CD4-positive, alpha-beta T cell treated with Interleukin-6 at 100 ng/mL for 8 hours (primary cell): Measurements from ENCODE around the gene ULK2.
A peak's percentile ranks its signal among the peaks of the same experiment; 100 is the strongest.

ENCODE experiments used
- DNase-seq: peaks from one replicate; pipeline ENCODE4 v3.0.0-alpha.2; 2020; ENCODE audit warnings: mixed read lengths, low spot score

The ULK2 gene

DNA sequence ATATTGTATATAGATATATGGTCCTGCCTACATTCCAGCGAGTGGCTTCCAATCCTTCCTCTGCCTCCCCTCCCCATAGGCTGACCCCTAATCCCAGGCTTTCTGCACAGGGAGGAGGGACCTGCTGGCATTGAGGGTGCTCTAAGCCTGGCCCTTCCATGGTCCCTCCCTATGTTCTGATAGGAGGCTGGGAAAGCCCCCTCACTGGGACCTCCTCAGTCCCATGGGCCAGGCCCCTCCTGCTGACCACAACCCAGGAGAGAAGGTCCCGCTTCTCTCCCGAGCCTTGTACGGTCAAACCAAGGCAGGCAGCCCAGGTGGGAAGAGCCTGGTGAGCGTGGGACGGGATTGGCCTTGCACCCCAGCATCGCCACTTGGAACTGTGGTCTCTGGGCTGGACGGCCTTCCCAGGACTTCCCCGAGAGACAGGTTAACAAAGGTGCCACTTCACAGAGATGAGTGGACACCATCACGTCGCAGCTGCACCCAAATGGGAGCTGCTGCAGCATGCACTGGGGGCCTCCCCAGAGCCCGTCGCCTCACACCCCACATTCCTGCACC is 120.5 kb downstream of the ULK2 start:
- no peak for DNase-seq

DNA sequence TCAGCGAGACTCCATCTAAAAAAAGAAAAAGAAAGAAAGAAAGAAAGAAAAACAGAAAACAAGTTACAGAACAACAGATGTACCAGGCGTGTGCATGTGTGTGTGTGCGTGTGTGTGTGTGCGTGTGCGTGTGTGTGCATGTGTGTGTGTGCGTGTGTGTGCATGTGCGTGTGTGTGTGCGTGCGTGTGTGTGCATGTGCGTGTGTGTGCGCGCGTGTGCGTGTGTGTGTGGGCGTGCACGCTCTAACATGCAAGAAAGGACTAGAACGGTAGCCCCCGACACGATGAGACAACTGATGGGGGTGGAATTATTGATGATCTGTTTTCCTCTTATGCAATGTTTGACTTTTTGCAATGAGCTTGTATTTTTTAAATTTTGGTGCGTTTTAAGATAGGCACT is 121.2 kb downstream of the ULK2 start:
- DNase-seq, result no peak

DNA sequence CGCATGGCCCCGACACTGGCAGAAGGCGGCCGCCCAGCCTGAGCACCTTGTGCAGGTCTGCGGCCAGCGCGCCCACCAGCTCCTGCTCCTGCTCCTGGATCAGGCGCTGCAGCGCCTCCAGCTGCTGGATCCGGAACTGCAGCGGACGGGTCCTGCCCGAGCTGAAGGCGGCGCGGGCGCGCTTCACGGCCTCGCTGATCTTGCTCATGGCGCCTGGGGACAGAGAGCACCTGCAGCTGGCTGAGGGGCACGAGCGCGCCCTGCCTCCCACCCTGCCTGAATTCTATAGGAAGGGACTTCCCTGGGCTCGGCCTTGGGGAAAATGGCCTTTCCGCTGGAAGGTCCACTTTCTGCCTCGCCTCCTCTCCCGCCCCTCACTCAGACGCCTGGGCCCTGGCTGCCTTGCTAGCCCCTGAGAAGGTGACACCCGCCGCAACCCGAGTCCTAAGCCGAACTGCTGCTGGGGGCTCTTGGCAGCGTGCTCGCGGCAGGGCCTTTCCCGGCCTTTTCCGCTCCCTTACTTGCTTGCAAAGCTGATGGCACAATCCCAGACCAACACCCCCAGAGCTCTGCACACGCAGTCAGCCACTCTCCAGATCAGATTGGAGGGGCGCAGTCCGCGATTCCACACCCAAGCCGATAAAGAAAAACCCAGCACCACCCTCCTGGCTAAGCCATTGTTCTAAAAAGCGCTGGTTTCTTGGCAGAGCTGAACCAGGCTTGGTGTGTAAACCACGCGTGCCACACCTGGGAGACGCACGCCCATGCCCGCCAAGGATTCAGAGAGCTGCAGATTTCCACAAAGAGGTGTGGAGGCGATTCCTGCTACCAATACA is 122.6 kb downstream of the ULK2 start:
- DNase-seq, result peak; percentile 76

DNA sequence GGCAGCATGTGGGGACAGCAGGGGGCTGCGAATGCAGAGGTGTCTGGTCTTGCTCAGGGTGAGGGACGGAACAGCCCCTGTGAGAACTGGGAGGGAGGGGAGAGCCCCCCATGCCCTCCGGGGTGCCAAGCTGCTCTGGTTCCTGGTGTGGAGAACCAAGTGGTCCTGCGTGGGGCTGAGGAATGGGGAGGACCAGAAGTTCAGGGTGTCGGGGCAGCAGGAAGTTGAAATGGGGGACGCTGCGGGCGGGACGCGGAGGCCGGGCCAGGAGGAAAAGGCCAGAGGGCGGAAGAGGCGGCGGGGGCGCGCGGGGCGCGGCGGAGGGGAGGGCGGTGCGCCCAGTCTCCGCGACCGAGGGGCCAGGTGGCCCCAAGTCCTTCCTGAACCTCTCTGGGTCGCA is 123.2 kb downstream of the ULK2 start:
- DNase-seq, result no peak

DNA sequence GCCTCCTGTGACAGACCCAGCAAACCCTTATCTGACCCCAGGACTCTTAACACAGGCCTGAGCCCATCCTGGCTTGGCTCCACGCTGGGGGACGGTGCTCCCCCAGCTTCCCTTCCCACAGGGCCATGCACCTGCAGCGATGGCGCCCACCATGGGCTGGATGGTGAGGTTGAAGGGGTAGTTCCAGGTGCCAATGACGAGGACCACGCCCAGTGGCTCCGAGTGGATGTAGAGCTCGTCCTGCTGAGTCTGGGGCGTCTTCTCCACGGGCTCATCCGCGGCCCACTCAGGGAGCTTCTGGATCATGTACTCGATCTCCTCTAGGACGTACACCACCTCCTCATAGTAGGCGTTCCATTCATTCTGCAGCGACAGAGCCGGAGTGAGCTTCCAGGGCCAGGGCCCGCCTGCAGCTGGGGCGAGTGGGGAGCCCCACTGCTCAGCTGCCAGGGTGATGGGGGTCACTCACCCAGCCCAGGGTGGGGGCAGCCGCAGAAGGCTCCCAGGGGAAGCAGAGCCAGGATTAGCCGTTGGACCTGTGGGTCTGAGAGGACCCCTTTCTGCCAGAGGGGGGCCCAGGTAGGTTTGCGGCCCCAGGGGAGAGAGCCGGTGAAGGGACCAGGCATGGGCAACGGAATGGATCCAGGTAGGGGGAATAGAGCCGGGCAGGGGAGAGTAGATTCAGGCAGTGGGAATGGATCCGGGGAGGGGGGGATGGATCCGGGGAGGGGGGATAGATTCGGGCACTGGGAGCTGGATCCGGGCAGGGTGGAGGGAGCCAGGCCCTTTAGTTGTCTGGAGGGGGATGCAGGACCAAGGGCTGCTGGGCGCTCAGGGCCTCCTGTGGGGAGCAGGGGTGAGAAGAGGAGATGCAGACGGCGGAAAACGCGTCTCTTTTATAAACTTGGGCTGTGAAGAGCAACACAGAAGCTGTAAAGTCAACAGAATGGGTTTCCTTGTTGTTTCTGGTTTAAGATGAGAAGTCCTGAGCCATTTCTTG is 124.3 kb downstream of the ULK2 start:
- no peak for DNase-seq

DNA sequence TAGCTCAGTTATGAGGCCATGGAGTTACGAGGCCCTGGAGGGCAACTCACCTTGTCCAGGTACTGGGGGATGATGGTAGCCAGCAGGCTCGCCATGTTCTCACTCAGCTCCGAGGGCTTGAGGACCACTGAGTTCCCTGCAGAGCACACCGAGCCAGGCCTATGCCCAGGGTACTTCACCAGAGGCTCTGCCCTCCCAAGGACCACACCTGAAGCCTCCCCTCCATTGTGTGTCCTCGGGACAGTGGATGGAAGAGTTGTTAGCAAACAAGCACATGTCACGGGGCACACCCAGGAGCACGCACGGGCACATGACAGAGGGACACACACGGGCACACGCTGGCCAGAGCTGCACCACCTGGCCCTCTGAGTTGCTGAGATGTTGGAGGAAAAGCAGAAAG is 125.2 kb downstream of the ULK2 start:
- DNase-seq, result no peak

DNA sequence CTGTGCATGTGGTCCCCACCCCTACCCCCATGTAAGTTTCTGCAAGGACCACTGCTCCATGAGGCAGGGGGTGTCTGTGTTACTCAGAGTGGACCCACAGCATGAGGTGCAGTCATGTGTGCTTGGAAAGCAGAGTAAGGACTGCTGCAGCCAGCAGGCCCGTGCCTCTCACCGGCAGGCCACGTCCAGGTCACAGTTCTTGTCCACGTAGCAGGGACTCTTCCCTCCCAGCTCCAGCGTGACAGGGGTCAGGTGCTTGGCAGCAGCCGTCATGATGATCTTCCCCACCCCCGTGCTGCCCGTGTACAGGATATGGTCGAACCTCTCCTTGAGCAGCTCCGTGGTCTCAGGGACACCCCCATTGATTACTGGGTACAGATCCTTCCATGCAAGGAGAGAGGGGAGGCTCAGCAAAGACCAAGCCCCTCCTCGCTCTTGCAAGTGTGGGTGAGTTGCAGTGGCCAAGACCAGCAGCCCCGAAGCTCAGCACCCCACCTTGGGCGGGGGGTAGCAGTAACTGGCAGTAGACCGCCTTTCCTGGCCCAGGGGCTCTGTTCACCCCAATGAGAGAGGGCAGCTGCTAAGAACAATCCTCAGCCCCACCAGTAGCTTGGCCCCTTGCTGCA is 125.8 kb downstream of the ULK2 start:
- DNase-seq, result no peak

DNA sequence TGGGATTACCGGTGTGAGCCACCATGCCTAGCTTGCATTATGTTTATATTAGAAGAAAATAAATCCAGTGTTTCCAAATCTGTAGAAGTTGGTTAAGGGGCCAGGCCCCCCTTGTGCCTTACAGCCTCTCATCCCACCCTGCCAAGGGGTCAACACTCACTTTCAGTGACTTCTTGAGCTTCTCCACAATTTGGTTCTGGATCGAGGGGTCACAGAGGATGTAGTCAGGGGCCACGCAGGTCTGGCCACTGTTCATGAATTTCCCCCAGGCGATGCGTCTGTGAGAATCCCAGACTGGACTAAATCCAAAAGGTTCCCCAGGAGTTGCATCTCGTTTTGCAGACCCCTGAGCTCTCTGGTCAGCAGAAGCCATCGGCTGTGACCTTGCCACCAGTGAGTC is 126.8 kb downstream of the ULK2 start:
- no peak for DNase-seq

DNA sequence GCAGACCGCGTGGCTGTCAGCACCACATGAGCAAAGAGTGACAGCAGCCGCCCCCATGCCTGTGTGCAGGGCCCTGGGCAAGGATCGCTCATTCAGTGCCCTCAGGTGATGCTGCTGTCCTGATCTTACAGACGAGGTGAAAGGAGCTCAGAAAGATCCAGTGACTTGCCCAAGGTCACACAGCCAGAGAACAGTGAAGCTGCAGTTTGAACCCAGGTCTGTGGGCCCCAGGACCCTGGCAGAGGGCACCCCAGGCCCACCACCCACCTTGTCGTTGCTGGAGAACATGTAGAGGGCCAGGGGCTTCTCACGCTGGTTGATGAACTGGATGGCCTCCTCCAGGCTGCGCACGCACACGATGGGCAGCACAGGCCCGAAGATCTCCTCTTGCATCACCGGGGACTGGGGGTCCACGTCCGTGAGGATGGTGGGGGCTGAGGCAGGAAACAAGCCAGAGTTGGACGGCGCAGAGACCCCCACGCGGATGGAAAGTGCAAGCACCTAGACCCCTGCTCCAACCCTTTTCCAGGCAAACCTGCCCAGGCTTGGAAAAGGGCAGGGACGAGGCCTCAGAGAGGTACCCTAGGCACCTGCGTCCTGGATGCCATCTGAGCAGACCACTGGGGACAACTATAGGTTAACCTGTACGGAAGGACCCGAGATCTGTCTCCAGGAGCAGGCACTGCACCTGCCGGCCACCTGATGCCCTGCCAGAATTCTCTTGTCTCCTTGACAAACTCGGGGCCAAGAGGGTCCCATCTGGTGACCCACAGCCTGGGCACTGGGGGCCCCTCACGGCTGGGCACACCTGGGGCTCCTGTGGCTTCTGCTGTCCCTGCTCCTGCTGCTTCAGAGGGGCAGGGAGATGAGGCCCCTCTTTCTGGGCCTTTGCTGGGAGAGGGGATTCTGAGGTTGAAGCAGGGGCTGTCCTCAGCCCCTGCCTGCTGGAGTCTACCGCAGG is 128.2 kb downstream of the ULK2 start:
- no peak for DNase-seq

DNA sequence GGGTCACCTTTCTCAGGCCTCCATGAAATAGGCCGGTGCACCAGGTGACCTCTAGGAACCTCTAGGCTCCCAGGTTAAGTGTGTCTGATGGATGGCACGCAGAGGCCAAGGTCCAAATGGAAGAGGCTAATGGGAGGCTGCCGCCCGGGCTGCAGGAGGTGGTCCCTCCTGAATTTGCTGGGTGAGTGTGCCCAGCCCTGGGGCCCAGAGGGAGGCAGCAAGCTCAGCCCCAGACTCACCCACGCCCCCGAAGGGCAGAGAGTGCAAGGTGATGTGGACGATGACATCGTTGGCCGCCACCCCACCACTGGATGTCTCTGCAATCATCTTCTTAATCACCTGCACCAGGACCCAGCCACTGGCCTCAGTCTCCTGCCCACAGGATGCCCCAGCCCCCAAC is 129.0 kb downstream of the ULK2 start:
- no peak for DNase-seq

DNA sequence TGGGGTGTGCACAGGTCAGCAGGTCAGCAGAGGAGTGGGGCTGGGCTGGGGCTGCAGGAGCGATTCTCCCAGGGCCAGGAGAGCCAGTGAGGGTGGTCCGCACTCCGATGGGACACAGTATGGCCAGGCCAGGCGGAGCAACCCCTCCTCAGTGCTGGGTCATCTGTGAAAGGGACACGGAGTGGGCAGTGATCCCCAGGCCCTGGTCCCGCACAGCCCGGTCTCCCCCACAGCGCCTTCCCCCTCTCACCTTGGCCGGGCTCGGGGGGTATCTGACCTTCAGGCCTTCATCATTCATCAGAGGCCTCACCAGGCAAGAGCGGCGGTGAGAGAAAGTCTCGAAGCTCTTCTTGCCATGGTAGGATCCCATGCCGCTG is 129.7 kb downstream of the ULK2 start:
- no peak for DNase-seq

DNA sequence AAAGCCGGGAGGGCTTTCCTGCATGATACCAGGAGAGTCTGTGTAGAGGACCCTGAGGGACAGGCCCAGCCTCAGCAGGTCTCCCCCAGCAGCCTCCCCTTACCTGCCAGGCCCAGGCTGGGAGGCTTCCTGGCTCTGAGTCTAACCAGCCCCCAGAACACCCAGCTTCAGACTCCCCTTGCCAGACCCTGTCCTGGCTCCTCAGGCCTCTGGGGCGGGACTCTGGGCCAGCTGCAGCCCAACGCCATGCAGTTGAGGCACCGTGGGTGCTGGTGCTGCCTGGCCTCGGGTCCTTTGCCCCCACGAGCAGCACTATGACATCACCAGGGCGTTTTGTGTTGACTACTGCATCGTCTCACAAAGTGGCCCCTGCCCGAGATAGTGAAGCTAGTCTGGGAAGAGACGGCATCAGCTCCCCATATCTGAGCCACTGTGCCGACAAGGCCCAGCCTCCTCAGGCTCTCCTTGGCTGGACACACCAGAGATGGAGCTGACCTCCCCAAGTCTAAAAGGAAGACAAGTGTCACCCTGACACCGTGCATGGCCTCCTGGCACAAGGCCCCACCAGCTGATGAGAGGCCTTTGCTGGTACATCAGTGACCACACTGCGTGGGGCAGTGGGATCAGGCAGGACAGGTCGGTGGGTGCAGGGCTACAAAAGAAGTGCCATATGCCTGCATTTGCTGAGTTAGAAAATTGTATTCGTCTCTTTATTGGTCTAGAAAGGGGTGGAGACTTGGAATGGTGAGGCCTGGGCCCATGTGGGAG is 130.2 kb downstream of the ULK2 start:
- DNase-seq, result no peak

DNA sequence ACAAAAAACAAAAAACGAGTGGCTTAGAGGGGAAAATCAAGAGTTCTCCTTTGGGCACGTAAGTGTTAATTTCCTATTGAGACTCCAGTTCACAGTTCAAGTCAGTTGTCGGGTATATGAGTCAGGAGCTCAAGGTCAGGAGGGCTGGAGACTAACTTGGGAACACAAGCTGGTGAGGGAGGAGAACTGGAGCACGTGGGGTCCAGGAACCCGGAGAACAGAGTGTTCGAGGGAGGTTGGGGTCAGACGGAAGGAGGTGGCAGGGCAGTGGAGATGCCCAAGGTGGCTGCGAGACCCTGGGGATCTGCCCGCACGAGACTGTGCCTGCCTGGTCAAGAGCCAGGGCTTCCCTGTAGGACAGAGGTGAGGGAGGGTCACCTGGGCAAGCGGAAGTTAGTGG is 131.7 kb downstream of the ULK2 start:
- no peak for DNase-seq

DNA sequence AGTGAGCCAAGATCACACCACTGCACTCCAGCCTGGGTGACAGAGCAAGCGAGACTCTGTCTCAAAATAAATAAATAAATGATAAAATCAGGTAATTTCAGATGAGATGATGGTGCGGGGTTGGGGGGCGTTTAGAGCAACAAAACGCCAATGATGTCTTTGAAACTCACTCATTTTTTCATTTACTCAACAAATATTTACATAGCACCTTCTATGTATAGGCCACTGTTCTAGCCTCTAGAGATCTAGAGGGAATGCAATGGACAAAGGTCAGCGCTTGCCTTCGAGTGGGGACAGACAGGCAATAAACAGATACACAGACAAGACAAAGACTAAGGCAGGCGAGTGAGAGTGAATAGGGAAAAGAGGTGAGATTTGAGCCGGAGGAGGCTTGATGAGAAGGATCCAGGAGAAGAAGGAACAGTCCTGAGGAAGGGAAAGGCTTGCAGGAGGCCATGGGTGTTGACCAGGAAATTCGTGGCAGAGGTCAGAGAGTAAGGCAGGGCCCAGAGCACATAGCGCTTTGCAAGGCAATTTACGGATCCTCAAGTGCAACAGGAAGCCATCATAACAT is 133.7 kb downstream of the ULK2 start:
- no peak for DNase-seq

DNA sequence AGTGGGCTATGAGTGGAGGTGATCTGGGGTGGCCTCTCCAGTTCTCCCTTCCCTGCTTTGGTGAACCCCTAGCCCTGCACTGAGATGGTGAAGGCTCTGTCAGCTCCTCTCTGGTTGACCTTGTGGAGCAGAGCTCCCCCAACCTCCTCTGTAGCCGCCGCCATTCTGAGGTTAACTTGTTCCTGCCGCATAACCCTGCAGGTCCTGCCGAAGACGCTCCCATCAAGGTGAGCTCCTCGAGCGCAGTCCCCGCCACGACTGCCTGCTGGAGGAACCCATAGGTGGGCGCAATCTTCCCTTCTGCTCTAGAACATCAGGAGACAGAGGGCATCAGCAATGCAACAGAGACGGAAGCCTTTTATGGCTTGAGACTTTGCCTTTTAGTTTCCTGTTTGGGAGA is 136.1 kb downstream of the ULK2 start:
- DNase-seq, result no peak

DNA sequence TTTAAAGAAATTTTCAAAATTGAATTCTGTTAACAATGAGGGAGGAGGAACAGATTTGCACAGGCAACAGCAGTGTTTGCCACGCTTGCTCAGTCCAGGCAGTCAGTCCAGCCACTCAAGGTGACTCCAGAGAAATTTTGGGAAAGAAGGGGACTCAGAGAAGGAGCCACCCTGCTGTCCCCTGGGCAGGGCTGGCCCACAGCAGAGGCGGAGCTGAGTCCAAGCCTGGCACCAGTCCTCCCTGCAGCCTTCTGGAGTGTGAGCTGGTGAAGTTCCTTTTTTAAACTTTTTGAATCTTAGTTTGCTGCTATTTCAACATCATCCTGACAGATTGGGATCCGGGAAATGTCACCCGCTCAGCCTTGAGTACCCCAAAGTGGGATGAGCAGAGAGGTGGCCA is 136.9 kb downstream of the ULK2 start:
- no peak for DNase-seq

DNA sequence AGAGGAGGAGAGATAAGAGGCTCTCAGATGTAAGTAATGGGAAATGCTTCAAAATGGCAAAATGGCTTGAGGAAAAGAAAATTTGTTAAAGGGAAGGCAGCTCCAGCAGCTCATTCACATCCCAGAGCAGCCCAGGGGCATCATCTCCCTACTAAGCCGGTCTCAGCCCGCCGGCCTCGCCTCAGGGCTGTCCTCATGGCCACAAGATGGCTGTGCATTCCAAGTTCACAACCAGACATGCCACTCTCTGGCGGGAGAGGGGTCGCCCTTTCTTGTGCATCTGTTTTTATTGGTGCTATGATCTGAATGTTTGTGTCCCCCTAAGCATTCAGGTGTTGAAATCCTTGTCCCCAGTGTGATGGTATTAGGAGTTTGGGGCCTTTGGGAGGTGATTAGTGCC is 137.8 kb downstream of the ULK2 start:
- no peak for DNase-seq

DNA sequence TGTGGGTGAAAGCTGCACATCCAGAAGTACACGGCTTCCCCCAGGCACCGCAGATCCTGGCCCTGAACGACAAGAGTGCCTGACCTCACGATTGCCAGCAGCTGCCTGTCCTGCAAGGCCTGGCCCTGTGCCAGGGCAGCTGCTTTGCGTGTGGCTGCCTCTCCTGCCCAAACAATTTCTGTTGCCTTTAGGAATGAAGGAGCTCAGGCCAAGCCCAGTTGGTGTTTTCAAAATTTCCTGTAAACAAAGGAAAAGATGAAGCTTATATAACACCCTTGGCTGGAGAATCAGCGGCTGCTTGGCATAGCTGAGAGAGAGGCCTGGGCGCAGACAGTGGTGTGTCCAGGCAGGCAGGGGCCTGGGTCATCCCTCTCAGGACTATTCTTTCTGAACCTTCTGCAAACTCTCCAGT is 139.6 kb downstream of the ULK2 start:
- no peak for DNase-seq

DNA sequence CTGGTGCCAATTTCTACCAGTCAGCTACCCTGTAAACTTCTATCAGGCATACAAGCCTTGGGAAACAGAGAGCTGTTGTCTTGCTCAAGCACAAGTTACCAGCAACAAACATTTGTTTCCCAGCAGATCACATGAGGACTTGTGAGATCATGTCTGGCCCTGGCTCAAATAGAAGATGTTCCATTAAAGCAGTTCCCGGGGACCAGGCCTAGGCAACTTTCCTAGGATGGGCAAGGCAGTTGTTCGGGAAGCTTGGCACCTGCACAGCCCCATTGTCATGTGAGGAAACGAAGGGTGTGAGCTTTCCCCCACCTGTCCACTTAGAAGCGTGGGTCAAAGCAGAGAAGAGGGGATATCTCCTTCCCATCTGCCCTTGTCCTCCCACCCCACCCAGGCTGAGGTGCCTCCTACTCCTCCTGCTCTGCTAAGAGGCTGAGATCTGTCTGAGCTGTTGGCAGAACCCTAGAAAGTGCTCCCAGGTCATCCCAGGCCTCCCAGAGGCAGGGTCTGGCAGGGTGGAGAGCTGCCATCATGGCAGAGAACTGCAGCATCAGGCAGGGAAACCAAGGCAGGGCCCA is 140.1 kb downstream of the ULK2 start:
- no peak for DNase-seq
